Heart right ventricle (tissue), 16 donors: Measurements from ENCODE around the gene SBNO1. TPM values are rescaled to one million over a fixed set of nuclear protein-coding genes. Genes with fewer than 3 reads are reported as not detected.

ENCODE experiments used
- ATAC-seq, 8 donors: fragments of 200-7000 bp; cut with Tn5 transposase; one replicate each; pipeline ENCODE4 v1.9.1; 2020; ENCODE audit warnings: mild to moderate bottlenecking in 8 of 8, moderate library complexity in 8 of 8, moderate number of reproducible peaks in 1 of 8
- DNase-seq, 2 donors: peaks; one replicate each; pipeline ENCODE4 v3.0.0-alpha.2; 2020
- H3K27ac ChIP-seq, 10 donors: fragments of 200-600 bp; sonication (generic) in 2 of 10; one replicate each; pipeline versions ENCODE4 v1.5.0 to v1.8.0; 2020 to 2022; ENCODE audit warnings: mild to moderate bottlenecking in 3 of 10
- H3K27me3 ChIP-seq, 7 donors: fragments of 200-600 bp; one replicate each; pipeline ENCODE4 v1.8.0; 2021 to 2022; ENCODE audit warnings: mild to moderate bottlenecking in 2 of 7
- H3K36me3 ChIP-seq, 9 donors: fragments of 200-600 bp; sonication (generic) in 1 of 9; one replicate each; pipeline versions ENCODE4 v1.5.0 to v1.8.0; 2020 to 2022; ENCODE audit warnings: mild to moderate bottlenecking in 2 of 9
- H3K4me1 ChIP-seq, 9 donors: fragments of 200-600 bp; sonication (generic) in 1 of 9; one replicate each; pipeline versions ENCODE4 v1.5.0 to v1.8.0; 2020 to 2022; ENCODE audit warnings: mild to moderate bottlenecking in 4 of 9
- H3K4me3 ChIP-seq, 10 donors: fragments of 200-600 bp; sonication (generic) in 2 of 10; one replicate each; pipeline versions ENCODE4 v1.5.0 to v1.8.0; 2020 to 2022; ENCODE audit warnings: mild to moderate bottlenecking in 7 of 10, moderate library complexity in 2 of 10
- H3K9me3 ChIP-seq, 11 donors: fragments of 200-600 bp in 10 of 11; sonication (generic) in 2 of 11; one replicate each; pipeline versions ENCODE4 v1.5.0 to v1.8.0; 2013 to 2022; ENCODE audit warnings: mild to moderate bottlenecking in 2 of 11, control low read depth in 1 of 11, moderate library complexity in 1 of 11
- CTCF ChIP-seq, 9 donors: fragments of 200-600 bp; sonication (generic) in 2 of 9; IDR thresholded peaks; one replicate each; pipeline versions ENCODE4 v1.5.0 to v1.8.0; 2021 to 2022; ENCODE audit warnings: antibody characterized with exemption in 9 of 9, mild to moderate bottlenecking in 5 of 9, moderate library complexity in 1 of 9
- WGBS, 2 donors: extraction: QIAGEN DNeasy Blood & Tissue Kit; methylation state at CpG; one replicate each; pipeline ENCODE4 v1.1.7; 2013; ENCODE audit warnings: inconsistent platforms in 1 of 2; 5-methylcytosine and 5-hydroxymethylcytosine counted together
- intact Hi-C, 10 donors: fragments of 100-400 bp; cut with DNase I; formaldehyde crosslinking; loops; one replicate each; pipeline versions ENCODE4 v1.11.1 to v1.14.2; 2022
- polyA plus RNA-seq, 2 donors: library from polyadenylated mRNA; stranded (reverse); fragments of 200-250 nt; gene quantifications; one replicate each; pipeline ENCODE4 v1.2.3, GENCODE V29; 2013
- total RNA-seq, 10 donors: library from RNA; stranded (reverse); fragmentation: NEBNext Ultra II Directional in 3 of 10; extraction: Animal tissue kit (Norgen Biotek cat#: 25700) in 3 of 10; gene quantifications; one replicate each; pipeline versions ENCODE4 v1.2.1 to v1.2.4, GENCODE V29; 2021 to 2023
- donor health status: Arrhythmogenic right ventricular cardiomyopathy.
- donor health status: ischemic (EF 13 %, LVEDD 7.1; RV severe dilation, severe dysfunction).
- donor health status: healthy with polysubstance abuse.
- donor health status: DM: no; HTN: yes; CAD: no.
- donor health status: DM: no; HTN: no; CAD: no.
- donor health status: ischemic (EF 25% LVEDD 6.9; RV normal size, moderate dysfunction).
- donor health status: ischemic (EF 25% LVEDD 5.7; RV mildly dilated, moderate dysfunction).
- donor health status: healthy.
- donor health status: DM: yes; HTN: yes; CAD: no.
- donor health status: Ischemic cardiomyopathy.
- donor health status: ischemic (EF 35%, LVEDD 5.7; RV mildly dilated, moderate dysfunction).
- donor health status: nonischemic (EF 11% LVEDD 7.7; RV severe dilation, severe dysfunction).
- donor health status: DM: yes; HTN: yes; CAD: no.
- donor health status: PGD.
- donor health status: ischemic (EF 29% LVEDD 5.4; RV normal size, mild dysfunction).
- donor health status: nonischemic (EF 23%, LVEDD 6.1; RV moderate dilation, normal function).

Gene SBNO1
- total and polyA plus RNA-seq, 12 donors = 4.1 to 32.1 (median 26.9) TPM

- Histone ChIP-seq H3K4me3 (no peak overlapping the region), H3K27ac (no peak overlapping the region), H3K36me3 (peaks cover 0 to 31% (median 0%) of the 10 kb centered on the region in 9 donors), H3K27me3 (no peaks in the 10 kb centered on the region), H3K9me3 (no peaks in the 10 kb centered on the region), H3K4me1 (peaks cover 0 to 78% (median 40%) of the 10 kb centered on the region in 9 donors)
- ATAC-seq (no peak), DNase-seq (no peak)
- intact Hi-C loops = loop anchor here in 1 of 10 donors (10.0 kb wide), 1 partner anchor 93 kb away; no protein-coding TSS in a partner anchor
- no peak for TF ChIP-seq CTCF (IDR thresholded peaks at IDR 0.05)
- WGBS, 2 donors = 88 to 89% methylated on average over 1 of the region's 1 CpG
These were observed 6.6 kb downstream of the SBNO1 start for GRCh38 chr12:123358035-123358434.

GRCh38 chr12:123356159-123356670 lies 8.4 kb downstream of the SBNO1 start:
- Histone ChIP-seq H3K9me3 (no peaks in the 10 kb centered on the region), H3K27me3 (no peaks in the 10 kb centered on the region), H3K36me3 (peaks cover 0 to 33% (median 0%) of the 10 kb centered on the region in 9 donors), H3K27ac (no peak overlapping the region), H3K4me1 (peaks cover 0 to 67% (median 38%) of the 10 kb centered on the region in 9 donors), H3K4me3 (no peak overlapping the region)
- intact Hi-C loops = loop anchor here in 1 of 10 donors (10.0 kb wide), 1 partner anchor 91 kb away; no protein-coding TSS in a partner anchor
- WGBS, 2 donors = 81 to 83% methylated on average over 7 of the region's 7 CpGs
- TF ChIP-seq CTCF (IDR thresholded peaks at IDR 0.05) = no peak
- no peak for ATAC-seq
- no peak for DNase-seq

GRCh38 chr12:123354600-123354999 lies 10.0 kb downstream of the SBNO1 start:
- Histone ChIP-seq H3K36me3 (peaks cover 0 to 31% (median 4%) of the 10 kb centered on the region in 9 donors), H3K27me3 (no peaks in the 10 kb centered on the region), H3K27ac (no peak overlapping the region), H3K4me3 (no peak overlapping the region), H3K4me1 (peaks cover 0 to 59% (median 38%) of the 10 kb centered on the region in 9 donors), H3K9me3 (no peaks in the 10 kb centered on the region)
- intact Hi-C loops = loop anchor here in 1 of 10 donors (10.0 kb wide), 1 partner anchor 90 kb away; no protein-coding TSS in a partner anchor
- DNase-seq = no peak
- no peak for ATAC-seq
- WGBS, 2 donors = 81 to 90% methylated on average over 2 of the region's 2 CpGs
- no peak for TF ChIP-seq CTCF (IDR thresholded peaks at IDR 0.05)

GRCh38 chr12:123351349-123351748 lies 13.3 kb downstream of the SBNO1 start:
- WGBS, 2 donors = 98 to 100% methylated on average over 2 of the region's 2 CpGs
- Histone ChIP-seq H3K9me3 (no peaks in the 10 kb centered on the region), H3K27ac (no peak overlapping the region), H3K4me3 (no peak overlapping the region), H3K4me1 (peaks cover 0 to 43% (median 28%) of the 10 kb centered on the region in 9 donors), H3K27me3 (no peaks in the 10 kb centered on the region), H3K36me3 (peaks cover 0 to 56% (median 24%) of the 10 kb centered on the region in 9 donors)
- DNase-seq (no peak), ATAC-seq (no peak)
- TF ChIP-seq CTCF (IDR thresholded peaks at IDR 0.05) = no peak
- intact Hi-C loops = loop anchor here in 1 of 10 donors (10.0 kb wide), 1 partner anchor 87 kb away; no protein-coding TSS in a partner anchor
